ENCODE results near the gene TREH. TPM values are rescaled to one million over a fixed set of nuclear protein-coding genes. Genes with fewer than 3 reads are reported as not detected.

TREH gene
- total RNA-seq, 1 donor from 2014 or later, result 0.25 TPM

- H3K4me3 ChIP-seq, result no peak overlapping the region
- H3K4me1 ChIP-seq, result peaks cover 60% of the 10 kb centered on the region
- no peak for DNase-seq (ENCODE audit: extremely low spot score in 2 of 2)
- H3K27me3 ChIP-seq, result no peaks in the 10 kb centered on the region
- H3K36me3 ChIP-seq, result peaks cover 0 to 38% of the 10 kb centered on the region in 2 donors
- no peaks in the 10 kb centered on the region for H3K9me3 ChIP-seq
- intact Hi-C loops (cut with DNase I), result no loop called here
- no peak overlapping the region for H3K27ac ChIP-seq
- no peak for TF ChIP-seq POLR2A (IDR thresholded peaks at IDR 0.05)
- no peak for TF ChIP-seq POLR2AphosphoS5 (IDR thresholded peaks at IDR 0.05; ENCODE audit: insufficient read depth in 1 of 2, low read depth in 1 of 2)
- no peak for TF ChIP-seq CTCF (IDR thresholded peaks at IDR 0.05)
These were observed 49.4 kb downstream of the TREH start for GRCh38 chr11:118629761-118630661.

- H3K9me3 ChIP-seq, result no peaks in the 10 kb centered on the region
- peaks cover 0 to 42% of the 10 kb centered on the region in 2 donors for H3K36me3 ChIP-seq
- H3K27ac ChIP-seq, result no peak overlapping the region
- H3K4me3 ChIP-seq, result no peak overlapping the region
- intact Hi-C loops (cut with DNase I), result no loop called here
- no peak for TF ChIP-seq CTCF (IDR thresholded peaks at IDR 0.05)
- TF ChIP-seq POLR2A (IDR thresholded peaks at IDR 0.05), result no peak
- no peak for TF ChIP-seq POLR2AphosphoS5 (IDR thresholded peaks at IDR 0.05; ENCODE audit: insufficient read depth in 1 of 2, low read depth in 1 of 2)
- peaks cover 55% of the 10 kb centered on the region for H3K4me1 ChIP-seq
- no peak for DNase-seq (ENCODE audit: extremely low spot score in 2 of 2)
- H3K27me3 ChIP-seq, result no peaks in the 10 kb centered on the region
These were observed 50.4 kb downstream of the TREH start for GRCh38 chr11:118628861-118629549.

GRCh38 chr11:118628432-118628831, 51.0 kb downstream of the TREH start:
- no peak for DNase-seq (ENCODE audit: extremely low spot score in 2 of 2)
- intact Hi-C loops (cut with DNase I), result no loop called here
- no peak overlapping the region for H3K4me3 ChIP-seq
- TF ChIP-seq POLR2A (IDR thresholded peaks at IDR 0.05) (no peak), POLR2AphosphoS5 (IDR thresholded peaks at IDR 0.05; ENCODE audit: insufficient read depth in 1 of 2, low read depth in 1 of 2) (no peak), CTCF (IDR thresholded peaks at IDR 0.05) (no peak)
- no peaks in the 10 kb centered on the region for H3K9me3 ChIP-seq
- no peaks in the 10 kb centered on the region for H3K27me3 ChIP-seq
- peaks cover 50% of the 10 kb centered on the region for H3K4me1 ChIP-seq
- peaks cover 0 to 42% of the 10 kb centered on the region in 2 donors for H3K36me3 ChIP-seq
- no peak overlapping the region for H3K27ac ChIP-seq

- H3K4me3 ChIP-seq, result no peak overlapping the region
- DNase-seq (ENCODE audit: extremely low spot score in 2 of 2), result no peak
- H3K9me3 ChIP-seq, result no peaks in the 10 kb centered on the region
- peaks cover 50% of the 10 kb centered on the region for H3K4me1 ChIP-seq
- no peak for TF ChIP-seq POLR2A (IDR thresholded peaks at IDR 0.05)
- no peak for TF ChIP-seq CTCF (IDR thresholded peaks at IDR 0.05)
- TF ChIP-seq POLR2AphosphoS5 (IDR thresholded peaks at IDR 0.05; ENCODE audit: insufficient read depth in 1 of 2, low read depth in 1 of 2), result no peak
- no peaks in the 10 kb centered on the region for H3K27me3 ChIP-seq
- peaks cover 0 to 42% of the 10 kb centered on the region in 2 donors for H3K36me3 ChIP-seq
- no peak overlapping the region for H3K27ac ChIP-seq
- intact Hi-C loops (cut with DNase I), result no loop called here
These were observed 51.4 kb downstream of the TREH start for GRCh38 chr11:118628031-118628430.

All from vagina (tissue), 2 donors.